ENCODE measurements around the gene FSIP2.

DNA sequence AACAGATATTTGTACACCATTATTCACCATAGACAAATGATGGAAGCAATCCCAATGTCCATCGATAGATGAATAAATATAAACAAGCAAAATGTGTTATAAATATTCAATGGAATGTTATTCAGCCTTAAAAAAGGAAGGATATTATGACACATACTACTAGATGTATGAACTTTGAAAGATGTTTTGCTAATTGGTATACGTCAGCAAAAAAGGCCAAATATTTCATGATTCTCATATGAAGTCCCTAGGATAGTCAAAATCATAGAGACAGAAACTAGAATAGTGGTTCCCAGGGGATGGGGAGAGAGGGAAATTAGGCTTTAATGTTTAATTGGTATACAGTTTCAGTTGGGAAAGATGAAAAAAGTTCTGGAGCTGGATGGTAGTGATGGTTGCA, 85.2 kb downstream of the FSIP2 start:
- TF ChIP-seq, protein P1, sequence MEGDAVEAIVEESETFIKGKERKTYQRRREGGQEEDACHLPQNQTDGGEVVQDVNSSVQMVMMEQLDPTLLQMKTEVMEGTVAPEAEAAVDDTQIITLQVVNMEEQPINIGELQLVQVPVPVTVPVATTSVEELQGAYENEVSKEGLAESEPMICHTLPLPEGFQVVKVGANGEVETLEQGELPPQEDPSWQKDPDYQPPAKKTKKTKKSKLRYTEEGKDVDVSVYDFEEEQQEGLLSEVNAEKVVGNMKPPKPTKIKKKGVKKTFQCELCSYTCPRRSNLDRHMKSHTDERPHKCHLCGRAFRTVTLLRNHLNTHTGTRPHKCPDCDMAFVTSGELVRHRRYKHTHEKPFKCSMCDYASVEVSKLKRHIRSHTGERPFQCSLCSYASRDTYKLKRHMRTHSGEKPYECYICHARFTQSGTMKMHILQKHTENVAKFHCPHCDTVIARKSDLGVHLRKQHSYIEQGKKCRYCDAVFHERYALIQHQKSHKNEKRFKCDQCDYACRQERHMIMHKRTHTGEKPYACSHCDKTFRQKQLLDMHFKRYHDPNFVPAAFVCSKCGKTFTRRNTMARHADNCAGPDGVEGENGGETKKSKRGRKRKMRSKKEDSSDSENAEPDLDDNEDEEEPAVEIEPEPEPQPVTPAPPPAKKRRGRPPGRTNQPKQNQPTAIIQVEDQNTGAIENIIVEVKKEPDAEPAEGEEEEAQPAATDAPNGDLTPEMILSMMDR (IDR thresholded peaks at IDR 0.05), result no peak
- TF ChIP-seq POLR2A (IDR thresholded peaks at IDR 0.05), result no peak
